Activated gamma-delta T cell treated with anti-CD3 and anti-CD28 coated beads, Interleukin-2, amount 50 U/mL, for 16 hours (primary cell): ENCODE measurements around the gene MAP3K10.

ENCODE experiments used
- DNase-seq: peaks from one replicate; pipeline ENCODE4 v3.0.0-alpha.2; 2020; ENCODE audit warnings: low read depth

MAP3K10 gene

GRCh38 chr19:40249781-40250180 is 58.6 kb downstream of the MAP3K10 start:
- no peak for DNase-seq

- DNase-seq: no peak
Measured at GRCh38 chr19:40251244-40251643, 60.0 kb downstream of the MAP3K10 start.

DNA sequence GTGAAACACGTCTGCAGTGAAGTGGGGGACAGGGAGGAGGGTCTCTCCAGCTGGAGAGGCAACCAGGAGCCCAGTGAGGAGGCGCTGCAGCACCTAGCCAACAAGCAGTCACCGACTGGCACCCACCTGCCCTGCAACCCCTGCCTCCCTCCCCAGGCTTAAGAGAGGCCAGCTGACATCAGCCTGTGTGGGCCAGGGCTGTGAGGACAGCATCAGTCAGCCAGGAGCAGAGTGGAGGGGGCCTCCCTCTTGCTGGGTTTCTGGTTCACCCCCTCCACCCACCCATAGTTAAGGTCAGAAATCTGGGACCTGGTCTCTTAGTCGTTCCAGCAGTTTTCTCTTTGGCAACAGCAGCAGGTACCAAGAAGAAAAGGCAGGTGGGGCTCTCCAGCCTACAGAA is 60.8 kb downstream of the MAP3K10 start:
- no peak for DNase-seq

- DNase-seq: no peak
Measured at GRCh38 chr19:40252395-40252794, 61.2 kb downstream of the MAP3K10 start.

- no peak for DNase-seq
Measured at GRCh38 chr19:40253611-40254092, 62.4 kb downstream of the MAP3K10 start.

DNA sequence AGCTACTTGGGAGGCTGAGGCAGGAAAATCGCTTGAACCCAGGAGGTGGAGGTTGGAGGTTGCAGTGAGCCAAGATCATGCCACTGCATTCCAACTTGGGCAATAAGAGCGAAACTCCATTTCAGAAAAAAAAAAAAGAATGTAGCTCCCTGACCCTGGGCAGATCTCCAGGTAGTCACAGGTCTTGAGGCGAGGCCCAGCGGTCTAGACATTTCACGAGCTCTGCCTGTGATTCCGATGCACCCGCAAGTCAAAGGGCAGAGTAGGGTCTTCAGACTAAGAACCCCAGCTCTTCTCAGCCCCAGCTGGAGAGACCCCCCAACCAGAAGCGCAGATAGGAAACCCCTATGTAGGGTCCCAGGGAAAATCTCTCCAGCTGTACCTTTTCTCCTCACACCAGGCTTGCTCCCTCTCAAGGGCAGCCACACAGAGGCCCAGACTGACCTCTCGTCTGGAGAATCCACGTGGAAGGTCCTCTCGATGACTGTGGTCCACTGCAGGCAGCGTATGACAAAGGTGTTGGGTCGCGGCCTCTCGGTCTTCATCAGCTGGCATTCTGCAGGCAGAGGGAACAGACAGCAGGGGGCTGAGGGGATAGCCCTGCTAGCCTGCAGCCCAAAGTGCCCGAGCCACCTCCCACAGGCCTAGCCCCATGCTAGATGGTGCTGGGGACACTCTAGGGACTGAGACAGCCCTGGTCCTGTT is 63.6 kb downstream of the MAP3K10 start:
- no peak for DNase-seq

DNA sequence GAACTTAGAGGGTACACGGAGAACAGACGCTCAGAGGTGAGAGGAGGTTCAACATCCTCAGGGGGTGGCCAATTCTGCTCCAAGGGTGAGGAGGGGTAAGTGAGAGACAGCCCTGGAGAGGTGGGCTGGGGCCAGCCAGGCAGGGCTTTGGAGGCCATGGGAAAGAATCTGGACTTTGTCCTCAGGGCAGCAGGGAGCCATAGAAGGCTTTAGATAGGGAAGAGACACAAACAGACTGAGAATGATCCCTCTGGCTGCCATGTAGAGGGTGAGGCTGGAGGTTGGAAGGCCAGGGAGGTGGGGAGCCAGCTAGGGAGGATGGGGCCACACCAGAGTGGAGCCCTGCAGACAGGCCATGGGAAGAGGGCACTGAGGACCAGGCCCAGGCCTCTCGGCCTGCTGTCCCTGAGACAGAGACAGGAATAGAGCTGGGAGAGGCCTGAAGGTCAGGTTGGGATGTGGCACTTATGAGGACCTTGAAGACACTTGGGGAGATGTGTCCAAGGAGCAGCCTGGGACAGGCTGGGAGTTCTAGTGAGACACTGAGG is 64.5 kb downstream of the MAP3K10 start:
- no peak for DNase-seq

- DNase-seq: no peak
Measured at GRCh38 chr19:40256512-40256911, 65.3 kb downstream of the MAP3K10 start.

- DNase-seq: no peak
Measured at GRCh38 chr19:40257096-40257517, 65.9 kb downstream of the MAP3K10 start.

GRCh38 chr19:40261631-40262030 is 70.4 kb downstream of the MAP3K10 start:
- no peak for DNase-seq

GRCh38 chr19:40262422-40262821 is 71.2 kb downstream of the MAP3K10 start:
- no peak for DNase-seq

DNA sequence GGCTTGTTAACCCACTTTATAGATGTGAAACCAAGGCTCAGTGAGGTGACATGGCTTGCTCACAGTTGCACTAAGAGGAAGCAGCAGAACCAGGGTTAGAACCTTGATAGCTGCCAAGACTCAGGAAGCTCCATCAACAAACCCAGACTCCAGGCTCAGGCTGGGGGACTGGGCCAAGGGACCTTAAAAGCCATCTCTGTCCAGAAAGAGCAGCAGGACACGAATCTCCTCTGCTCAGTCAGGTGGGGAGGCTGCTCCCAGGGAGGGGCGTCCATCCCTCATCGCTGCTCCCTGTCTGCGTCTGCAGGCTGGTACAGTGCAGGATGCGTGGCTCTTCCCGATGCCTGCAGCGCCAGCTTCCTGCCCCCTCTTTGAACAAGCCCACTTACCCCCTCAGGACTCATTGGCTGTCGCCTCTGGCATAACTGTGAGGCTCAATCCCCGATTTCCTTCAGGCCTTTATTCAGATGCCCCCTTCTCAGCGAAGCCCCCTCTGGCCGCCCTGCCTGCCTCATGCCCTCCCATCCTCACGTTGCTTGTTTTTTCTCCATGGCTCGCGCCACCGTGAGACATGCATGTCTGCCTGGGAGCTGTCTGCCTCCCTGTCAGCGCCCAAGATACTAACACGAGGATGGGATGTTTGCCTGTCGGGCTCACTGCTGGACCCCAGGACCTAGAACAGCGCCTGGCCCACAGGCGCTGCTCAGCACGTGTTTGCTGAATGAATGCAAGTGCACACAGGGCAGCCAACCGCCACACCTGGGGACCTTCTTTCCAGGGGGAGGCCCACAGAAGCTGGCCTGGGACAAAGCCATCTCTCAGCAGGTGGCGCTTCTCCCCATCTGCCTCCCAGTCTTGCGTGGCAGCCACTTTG is 72.5 kb downstream of the MAP3K10 start:
- DNase-seq: no peak

- no peak for DNase-seq
Measured at GRCh38 chr19:40264314-40265054, 73.3 kb downstream of the MAP3K10 start.
